A549 (cell line): ENCODE data around the gene SUPT4H1. TPM values are rescaled to one million over a fixed set of nuclear protein-coding genes. Genes with fewer than 3 reads are reported as not detected.
A peak's percentile ranks its signal among the peaks of the same experiment; 100 is the strongest.

Source experiments
- ATAC-seq, 2 experiments: fragments of 200-7000 bp in 1 of 2; fragments of >200 bp in 1 of 2; cut with Nextera tagmentation in 1 of 2; cut with Tn5 transposase in 1 of 2; 3 replicates each; pipeline versions ENCODE4 v1.8.0 to v1.9.1; 2018 to 2020; ENCODE audit warnings: mild to moderate bottlenecking in 1 of 2, moderate library complexity in 1 of 2
- CTCF ChIA-PET: fragments of 300-600 bp; sonication (Branson Sonifier 250); formaldehyde crosslinking; extraction: SDS; loops from one replicate; lab custom pipeline; 2021; ENCODE audit warnings: antibody characterized with exemption, inconsistent platforms; lab: Yijun Ruan, JAX
- POLR2A ChIA-PET: fragments of 350-600 bp; formaldehyde crosslinking; extraction: SDS; loops from one replicate; lab custom pipeline; 2021; ENCODE audit warnings: antibody characterized with exemption, inconsistent platforms; lab: Yijun Ruan, JAX
- DNase-seq, 2 experiments: peaks; one replicate each; pipeline versions ENCODE4 v3.0.0 to v3.0.0-alpha.2; 2011 to 2016; ENCODE audit warnings: low read depth in 1 of 2, low spot score in 1 of 2
- FAIRE-seq: peaks from 2 replicates; lab custom pipeline; 2011; peaks lifted over from hg19 to GRCh38; lab: Jason Lieb, UNC
- H3K27ac ChIP-seq, 2 experiments: fragments of >200 bp; sonication (Bioruptor Twin); formaldehyde crosslinking; 3 replicates each; pipeline ENCODE4 v1.5.1; 2016 to 2017
- H3K4me1 ChIP-seq: fragments of >200 bp; sonication (Bioruptor Twin); formaldehyde crosslinking; 3 replicates; pipeline ENCODE4 v1.6.1; 2016
- H3K4me2 ChIP-seq: fragments of >200 bp; sonication (Bioruptor Twin); formaldehyde crosslinking; 3 replicates; pipeline ENCODE4 v1.6.1; 2016
- H3K4me3 ChIP-seq: fragments of >200 bp; sonication (Bioruptor Twin); formaldehyde crosslinking; 3 replicates; pipeline ENCODE4 v1.5.1; 2016
- H3K9me3 ChIP-seq: fragments of >200 bp; sonication (Bioruptor Twin); formaldehyde crosslinking; 3 replicates; pipeline ENCODE4 v1.6.1; 2016
- BCL3 ChIP-seq: fragments of >200 bp; sonication (Bioruptor Twin); formaldehyde crosslinking; IDR thresholded peaks from 3 replicates; pipeline ENCODE4 v1.6.1; 2016
- CBX8 ChIP-seq: fragments of 200-600 bp; sonication (generic); IDR thresholded peaks from 2 replicates; pipeline ENCODE4 v1.6.1; 2016
- CTCF ChIP-seq: fragments of >200 bp; sonication (Bioruptor Twin); formaldehyde crosslinking; IDR thresholded peaks from 3 replicates; pipeline ENCODE4 v1.5.1; 2016
- EHMT2 ChIP-seq: fragments of 200-600 bp; sonication (generic); IDR thresholded peaks from 2 replicates; pipeline ENCODE4 v1.6.1; 2016; ENCODE audit warnings: antibody characterized with exemption, low read depth, mild to moderate bottlenecking, moderate library complexity
- ELK1 ChIP-seq: fragments of 150-350 bp; IDR thresholded peaks from 2 replicates; pipeline ENCODE4 v1.6.1; 2014; ENCODE audit warnings: low read depth, mild to moderate bottlenecking, low read length
- EP300 ChIP-seq, 2 experiments: fragments of >200 bp; sonication (Bioruptor Twin); formaldehyde crosslinking; IDR thresholded peaks; 2 replicates in 1 of 2; 3 replicates in 1 of 2; pipeline ENCODE4 v1.6.1; 2016 to 2017
- ESRRA ChIP-seq: fragments of 150-350 bp; IDR thresholded peaks from 2 replicates; pipeline ENCODE4 v1.6.1; 2014; ENCODE audit warnings: mild to moderate bottlenecking, low read length, borderline replicate concordance
- FOXS1 ChIP-seq: fragments of 250-450 bp; sonication (Bioruptor Pico); IDR thresholded peaks from 2 replicates; pipeline ENCODE4 v1.5.0; 2020; ENCODE audit warnings: mild to moderate bottlenecking, moderate library complexity
- HDAC2 ChIP-seq: fragments of 200-600 bp; sonication (generic); IDR thresholded peaks from 2 replicates; pipeline ENCODE4 v1.6.1; 2016
- HES2 ChIP-seq: fragments of >200 bp; sonication (Bioruptor Twin); formaldehyde crosslinking; IDR thresholded peaks from 2 replicates; pipeline ENCODE4 v1.6.1; 2016
- HMGXB4 ChIP-seq: fragments of 250-450 bp; sonication (Bioruptor Pico); IDR thresholded peaks from 2 replicates; pipeline ENCODE4 v1.5.0; 2021; ENCODE audit warnings: mild to moderate bottlenecking, moderate library complexity, borderline replicate concordance
- HOXA7 ChIP-seq: fragments of 250-450 bp; sonication (Bioruptor Pico); IDR thresholded peaks from 2 replicates; pipeline ENCODE4 v1.5.0; 2020; ENCODE audit warnings: mild to moderate bottlenecking, moderate library complexity
- HOXB13 ChIP-seq: fragments of 250-450 bp; sonication (Bioruptor Pico); IDR thresholded peaks from 2 replicates; pipeline ENCODE4 v1.5.0; 2020; ENCODE audit warnings: low read depth, mild to moderate bottlenecking, moderate library complexity
- HOXB5 ChIP-seq: fragments of 250-450 bp; sonication (Bioruptor Pico); IDR thresholded peaks from 2 replicates; pipeline ENCODE4 v1.5.0; 2020; ENCODE audit warnings: mild to moderate bottlenecking, moderate library complexity
- KDM5A ChIP-seq: fragments of 200-600 bp; sonication (generic); IDR thresholded peaks from 2 replicates; pipeline ENCODE4 v1.6.1; 2016; ENCODE audit warnings: antibody characterized with exemption, mild to moderate bottlenecking
- MAFK ChIP-seq: fragments of 450-650 bp; IDR thresholded peaks from 2 replicates; pipeline ENCODE4 v1.6.1; 2014; ENCODE audit not compliant: partially characterized antibody
- MAZ ChIP-seq: fragments of 150-350 bp; IDR thresholded peaks from 2 replicates; pipeline ENCODE4 v1.6.1; 2014; ENCODE audit warnings: antibody characterized with exemption, low read depth, low read length, borderline replicate concordance
- NFE2L2 ChIP-seq: fragments of 150-350 bp; conservative IDR thresholded peaks from 2 replicates; pipeline ENCODE4 v1.6.1; 2014; ENCODE audit warnings: low read length
- NR3C1 ChIP-seq: fragments of >200 bp; sonication (Bioruptor Twin); formaldehyde crosslinking; IDR thresholded peaks from 3 replicates; pipeline ENCODE4 v1.6.1; 2017
- PHF8 ChIP-seq: fragments of 200-600 bp; sonication (generic); IDR thresholded peaks from 2 replicates; pipeline ENCODE4 v1.6.1; 2016; ENCODE audit warnings: low read depth, mild to moderate bottlenecking, antibody characterized with exemption, moderate library complexity, borderline replicate concordance
- POLR2A ChIP-seq: IDR thresholded peaks from 2 replicates; pipeline ENCODE4 v1.6.1; 2012; ENCODE audit warnings: mild to moderate bottlenecking, low read length
- RAD21 ChIP-seq, 2 experiments: fragments of >200 bp in 1 of 2; sonication (Bioruptor Twin) in 1 of 2; formaldehyde crosslinking in 1 of 2; IDR thresholded peaks in 1 of 2; conservative IDR thresholded peaks in 1 of 2; 2 replicates in 1 of 2; 3 replicates in 1 of 2; pipeline ENCODE4 v1.6.1; 2012 to 2018; ENCODE audit warnings: inconsistent platforms in 1 of 2
- RCOR1 ChIP-seq: fragments of 150-350 bp; IDR thresholded peaks from 2 replicates; pipeline ENCODE4 v1.6.1; 2014; ENCODE audit warnings: antibody characterized with exemption, low read length, low read depth
- RNF2 ChIP-seq: fragments of 200-600 bp; sonication (generic); IDR thresholded peaks from 2 replicates; pipeline ENCODE4 v1.6.1; 2016; ENCODE audit warnings: low read depth, mild to moderate bottlenecking, antibody characterized with exemption, moderate library complexity, borderline replicate concordance
- SREBF2 ChIP-seq: fragments of 450-650 bp; IDR thresholded peaks from 2 replicates; pipeline ENCODE4 v1.6.1; 2014; ENCODE audit warnings: mild to moderate bottlenecking, moderate library complexity
- TFCP2L1 ChIP-seq: fragments of 250-450 bp; sonication (Bioruptor Pico); IDR thresholded peaks from 2 replicates; pipeline ENCODE4 v1.5.0; 2021; ENCODE audit warnings: mild to moderate bottlenecking
- TP53 ChIP-seq: fragments of 250-450 bp; sonication (Bioruptor Pico); IDR thresholded peaks from 2 replicates; pipeline ENCODE4 v1.5.0; 2021; ENCODE audit warnings: mild to moderate bottlenecking, moderate library complexity
- USF2 ChIP-seq: fragments of 450-650 bp; IDR thresholded peaks from 2 replicates; pipeline ENCODE4 v1.6.1; 2014; ENCODE audit warnings: antibody characterized with exemption
- ZNF302 ChIP-seq: fragments of 250-450 bp; sonication (Bioruptor Pico); IDR thresholded peaks from 2 replicates; pipeline ENCODE4 v1.9.0; 2021; ENCODE audit warnings: inconsistent platforms, mild to moderate bottlenecking, moderate library complexity
- ZSCAN20 ChIP-seq: fragments of 250-450 bp; sonication (Bioruptor Pico); IDR thresholded peaks from 2 replicates; pipeline ENCODE4 v1.8.0; 2022; ENCODE audit warnings: mild to moderate bottlenecking, moderate library complexity
- WGBS: methylation state at CpG from one replicate; pipeline ENCODE4 v1.1.6; 2017; ENCODE audit errors: missing lambda C conversion rate; 5-methylcytosine and 5-hydroxymethylcytosine counted together
- polyA plus RNA-seq, 4 experiments: library from polyadenylated mRNA; depleted of rRNA in 3 of 4; stranded (reverse); fragments of >200 nt; fragmentation: RNase III in 1 of 4; extraction: RNeasy Plus Mini Kit Qiagen cat#74134 plus additional on column Dnase treatment in 1 of 4; gene quantifications; 2 replicates in 3 of 4; 3 replicates in 1 of 4; pipeline ENCODE4 v1.2.3, GENCODE V29; 2011 to 2017

Gene SUPT4H1
- polyA plus RNA-seq, 2 of the 4 experiments (the other 2 are of a cell fraction), result 123 to 241 TPM

- TF ChIP-seq MAFK (no peak), BCL3 (no peak), CBX8 (no peak), ZNF302 (CRISPR knock-in tag) (no peak), HOXB13 (CRISPR knock-in tag) (no peak), RNF2 (no peak)
Observed at GRCh38 chr17:58386708-58387107, 34.7 kb upstream of the SUPT4H1 start (continued).

- no peak overlapping the region for H3K4me3 ChIP-seq
- DNase-seq (no peak), FAIRE-seq (no peak), ATAC-seq (no peak)
- CTCF ChIA-PET, result interaction anchor here (1.3 to 1.9 kb wide), 3 partner anchors 10 to 15 kb away, joined by 3 to 6 read pairs (median 5); no protein-coding TSS in a partner anchor
- POLR2A ChIA-PET, result no interaction called here
- H3K4me2 ChIP-seq, result no peak overlapping the region
- no peaks in the 10 kb centered on the region for H3K9me3 ChIP-seq
- H3K4me1 ChIP-seq, result peaks cover 90% of the 10 kb centered on the region
- TF ChIP-seq RNF2, result no peak
- no peak for TF ChIP-seq EHMT2
- TF ChIP-seq RAD21 (conservative IDR thresholded peaks at IDR 0.05 in 1 of 2, IDR thresholded peaks at IDR 0.05 in 1 of 2), result no peak
- TF ChIP-seq CTCF, result no peak
- TF ChIP-seq TP53 (CRISPR knock-in tag), result no peak
- TF ChIP-seq MAZ, result no peak
- TF ChIP-seq TFCP2L1, result no peak
- no peak for TF ChIP-seq FOXS1 (CRISPR knock-in tag)
- no peak for TF ChIP-seq USF2
- no peak for TF ChIP-seq KDM5A
- TF ChIP-seq NFE2L2, result no peak
- no peak for TF ChIP-seq POLR2A
- no peak for TF ChIP-seq SREBF2
- TF ChIP-seq HOXB5 (CRISPR knock-in tag), result no peak
- no peak for TF ChIP-seq RCOR1
- no peak for TF ChIP-seq HOXA7 (CRISPR knock-in tag)
- no peak for TF ChIP-seq PHF8
- TF ChIP-seq EP300 (IDR thresholded peaks at IDR 0.05), result no peak
- H3K27ac ChIP-seq, result peak overlapping the region; percentile 1 to 19; a peak in 1 of 6 replicates
- 73% methylated on average over 4 of the region's 4 CpGs for WGBS
Observed at GRCh38 chr17:58385359-58385899, 33.4 kb upstream of the SUPT4H1 start.

- Histone ChIP-seq H3K9me3 (no peaks in the 10 kb centered on the region), H3K27ac (peak overlapping the region; percentile 45 to 73), H3K4me2 (peak overlapping the region; percentile 65; the same call in 1 of the 3 replicates), H3K4me1 (peaks cover 90% of the 10 kb centered on the region), H3K4me3 (no peak overlapping the region)
- ChIA-PET POLR2A (interaction anchor here (4.1 kb wide), 1 partner anchor 33 kb away, joined by 17 read pairs; the partner anchor contains the start of gene SUPT4H1), CTCF (interaction anchor here (0.7 to 1.5 kb wide), 4 partner anchors 10 to 50 kb away, joined by 3 to 6 read pairs (median 4); no protein-coding TSS in a partner anchor)
- ATAC-seq (no peak), DNase-seq (no peak), FAIRE-seq (no peak)
- WGBS, result 87% methylated on average over 3 of the region's 3 CpGs
- TF ChIP-seq MAZ (no peak), HES2 (no peak), HDAC2 (no peak), ZSCAN20 (CRISPR knock-in tag) (no peak), EHMT2 (no peak), NR3C1 (no peak), ELK1 (no peak), HMGXB4 (CRISPR knock-in tag) (no peak), ESRRA (no peak)
Observed at GRCh38 chr17:58384897-58385296, 32.9 kb upstream of the SUPT4H1 start.
